ENCODE measurements around the gene BRD1. TPM values are rescaled to one million over a fixed set of nuclear protein-coding genes. Genes with fewer than 3 reads are reported as not detected.
A peak's percentile ranks its signal among the peaks of the same experiment; 100 is the strongest.

BRD1 gene
- total and polyA plus RNA-seq, 8 donors: 27.4 to 50.3 (median 37.9) TPM

GRCh38 chr22:49749227-49749626, 78.4 kb downstream of the BRD1 start:
- intact Hi-C loops (cut with DNase I): no loop called here
- Histone ChIP-seq H3K27me3 (peaks cover 0 to 43% of the 10 kb centered on the region in 2 donors), H3K27ac (no peak overlapping the region), H3K4me3 (no peak overlapping the region), H3K4me1 (no peaks in the 10 kb centered on the region), H3K9me3 (peaks cover 0 to 41% of the 10 kb centered on the region in 2 donors), H3K36me3 (no peaks in the 10 kb centered on the region)
- ATAC-seq (no peak), DNase-seq (peak in 1 of 4 donors; percentile 56)
- TF ChIP-seq CTCF (IDR thresholded peaks at IDR 0.05): no peak

DNA sequence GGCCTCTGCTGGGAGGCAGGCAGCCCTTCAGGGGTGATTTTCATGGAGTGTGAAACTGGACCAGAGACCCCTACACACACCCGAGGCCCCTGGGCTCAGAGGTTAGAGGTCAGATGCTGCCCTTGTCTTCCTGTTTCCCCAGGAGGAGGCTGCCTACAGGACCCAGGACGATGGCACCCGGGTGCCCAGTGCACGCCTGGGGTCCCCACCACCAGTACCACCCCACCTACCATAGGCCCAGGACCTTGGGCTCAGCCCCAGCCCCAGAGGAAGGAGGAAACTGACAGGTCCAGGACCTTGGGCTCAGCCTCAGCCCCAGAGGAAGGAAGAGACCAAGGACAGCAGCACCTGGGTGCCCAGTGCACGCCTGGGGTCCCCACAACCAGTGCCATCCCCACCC, 79.2 kb downstream of the BRD1 start:
- Histone ChIP-seq H3K4me3 (no peak overlapping the region), H3K36me3 (no peaks in the 10 kb centered on the region), H3K9me3 (peaks cover 0 to 47% of the 10 kb centered on the region in 2 donors), H3K27me3 (peaks cover 0 to 36% of the 10 kb centered on the region in 2 donors), H3K27ac (no peak overlapping the region), H3K4me1 (no peaks in the 10 kb centered on the region)
- peak in 1 of 4 donors; percentile 46 for DNase-seq
- TF ChIP-seq CTCF (IDR thresholded peaks at IDR 0.05): no peak
- no peak for ATAC-seq
- intact Hi-C loops (cut with DNase I): no loop called here

DNA sequence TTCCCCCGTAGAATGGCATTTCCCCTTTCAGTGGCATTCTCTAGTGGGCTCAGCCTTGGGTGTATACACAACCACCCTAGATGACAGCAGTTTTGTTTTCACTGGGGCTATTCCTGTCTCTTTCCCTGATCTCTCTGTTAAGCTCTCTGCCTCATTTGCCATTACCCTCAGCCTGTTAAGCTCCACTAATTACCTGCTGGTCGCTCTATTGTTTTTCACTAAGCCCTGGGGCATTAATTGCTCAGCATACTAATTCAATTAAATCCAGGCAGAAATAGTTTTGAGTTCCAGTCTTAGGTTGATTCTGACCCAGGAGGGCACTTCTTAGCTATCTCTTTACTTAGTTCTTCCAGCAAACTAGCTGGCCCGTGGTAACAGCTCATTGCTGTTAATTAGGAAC, 80.0 kb downstream of the BRD1 start:
- no peak for ATAC-seq
- intact Hi-C loops (cut with DNase I): no loop called here
- no peak for TF ChIP-seq CTCF (IDR thresholded peaks at IDR 0.05)
- Histone ChIP-seq H3K4me1 (no peaks in the 10 kb centered on the region), H3K9me3 (peaks cover 0 to 53% of the 10 kb centered on the region in 2 donors), H3K27ac (no peak overlapping the region), H3K27me3 (peaks cover 0 to 29% of the 10 kb centered on the region in 2 donors), H3K4me3 (no peak overlapping the region), H3K36me3 (no peaks in the 10 kb centered on the region)
- DNase-seq: no peak

GRCh38 chr22:49747130-49747529, 80.5 kb downstream of the BRD1 start:
- Histone ChIP-seq H3K4me1 (no peaks in the 10 kb centered on the region), H3K36me3 (no peaks in the 10 kb centered on the region), H3K27me3 (peaks cover 0 to 24% of the 10 kb centered on the region in 2 donors), H3K27ac (no peak overlapping the region), H3K4me3 (no peak overlapping the region), H3K9me3 (peaks cover 0 to 53% of the 10 kb centered on the region in 2 donors)
- DNase-seq (no peak), ATAC-seq (no peak)
- intact Hi-C loops (cut with DNase I): no loop called here
- TF ChIP-seq CTCF (IDR thresholded peaks at IDR 0.05): no peak

GRCh38 chr22:49746065-49746464, 81.6 kb downstream of the BRD1 start:
- intact Hi-C loops (cut with DNase I): no loop called here
- Histone ChIP-seq H3K27ac (no peak overlapping the region), H3K27me3 (peaks cover 0 to 24% of the 10 kb centered on the region in 2 donors), H3K9me3 (peaks cover 0 to 53% of the 10 kb centered on the region in 2 donors), H3K4me1 (no peaks in the 10 kb centered on the region), H3K36me3 (no peaks in the 10 kb centered on the region), H3K4me3 (no peak overlapping the region)
- ATAC-seq (no peak), DNase-seq (no peak)
- TF ChIP-seq CTCF (IDR thresholded peaks at IDR 0.05): no peak
